GM12872 (cell line): ENCODE measurements around the gene GPC6.

Experiments used
- CTCF ChIP-seq: IDR thresholded peaks from 3 replicates; pipeline ENCODE4 v1.5.1; 2011; ENCODE audit warnings: low read depth, mild to moderate bottlenecking, low read length, moderate library complexity; ENCODE audit not compliant: insufficient read depth

The GPC6 gene

GRCh38 chr13:94209117-94209516 lies 982.5 kb downstream of the GPC6 start:
- no peak for TF ChIP-seq CTCF

GRCh38 chr13:94210816-94211215 lies 984.2 kb downstream of the GPC6 start:
- TF ChIP-seq CTCF: no peak

- TF ChIP-seq CTCF: no peak
Measured at GRCh38 chr13:94212196-94212595, 985.6 kb downstream of the GPC6 start.

GRCh38 chr13:94214121-94214520 lies 987.5 kb downstream of the GPC6 start:
- no peak for TF ChIP-seq CTCF

- no peak for TF ChIP-seq CTCF
Measured at GRCh38 chr13:94214975-94215374, 988.4 kb downstream of the GPC6 start.

- TF ChIP-seq CTCF: no peak
Measured at GRCh38 chr13:94216476-94216875, 989.9 kb downstream of the GPC6 start.

- TF ChIP-seq CTCF: no peak
Measured at GRCh38 chr13:94217370-94217769, 990.8 kb downstream of the GPC6 start.

- TF ChIP-seq CTCF: no peak
Measured at GRCh38 chr13:94218537-94218936, 991.9 kb downstream of the GPC6 start.
